Measurements from ENCODE around the gene TBC1D5.
"Not testable (repeated sequence)": the region's sequence is repeated elsewhere in the genome, so short reads cannot be mapped to it uniquely, and the experiment has no call there.

The TBC1D5 gene

GRCh38 chr3:17359911-17360310 is 382.5 kb downstream of the TBC1D5 start:
- no peak for DNase-seq (ENCODE audit: low read depth in 1 of 2, low spot score in 1 of 2)

DNA sequence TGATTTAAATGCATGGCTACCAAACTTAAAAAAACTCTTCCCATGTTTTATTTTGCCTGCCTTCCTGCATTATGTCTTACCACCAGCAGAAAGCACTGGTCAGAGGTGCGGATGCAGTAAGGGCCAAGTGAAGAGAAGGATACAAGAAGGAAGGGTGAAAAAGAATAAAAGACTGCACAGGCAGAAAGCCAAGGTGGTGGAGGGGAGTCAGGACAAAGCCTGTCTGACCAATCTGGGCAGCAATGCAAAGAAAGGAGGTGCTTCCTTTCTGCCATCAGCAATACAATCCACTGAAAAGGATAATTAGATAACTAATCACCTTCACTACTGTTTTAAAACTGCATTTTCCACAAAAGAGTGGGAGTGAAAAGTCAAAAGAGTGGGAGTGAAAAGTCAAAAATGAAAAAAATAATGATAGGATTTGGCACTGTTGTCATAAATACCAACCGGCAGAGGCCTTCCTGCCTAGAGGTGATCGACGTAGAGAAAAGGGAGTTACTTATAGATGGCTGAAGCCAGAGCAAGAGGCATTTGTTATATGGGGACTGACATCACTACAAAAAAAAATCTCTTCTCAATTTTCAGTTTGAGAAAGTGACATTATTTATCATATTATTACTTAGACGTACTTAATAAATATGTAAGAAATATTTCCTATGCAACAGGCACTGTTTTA is 385.3 kb downstream of the TBC1D5 start:
- no peak for DNase-seq (ENCODE audit: low read depth in 1 of 2, low spot score in 1 of 2)

DNA sequence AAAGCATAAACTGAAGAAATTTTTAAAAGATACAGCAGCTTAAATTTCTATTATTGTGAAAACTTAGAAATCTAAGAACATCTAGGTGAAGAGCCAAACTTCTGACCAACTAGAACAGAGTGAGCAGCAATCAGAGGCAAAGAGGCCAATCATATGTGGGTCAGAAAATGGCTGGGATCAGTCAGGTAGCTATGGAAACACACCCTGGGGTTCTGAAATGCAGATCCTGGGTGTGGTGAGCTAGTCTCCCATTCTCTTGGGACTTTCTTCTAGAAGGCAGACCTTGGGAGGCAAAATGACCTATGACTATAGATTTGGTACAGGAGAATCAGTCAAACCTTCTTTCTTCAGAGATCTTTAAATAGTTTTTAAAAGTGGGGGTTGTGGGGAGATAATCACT is 385.8 kb downstream of the TBC1D5 start:
- no peak for DNase-seq (ENCODE audit: low read depth in 1 of 2, low spot score in 1 of 2)

GRCh38 chr3:17355591-17355990 is 386.8 kb downstream of the TBC1D5 start:
- DNase-seq (ENCODE audit: low read depth in 1 of 2, low spot score in 1 of 2): no peak

GRCh38 chr3:17354341-17354740 is 388.1 kb downstream of the TBC1D5 start:
- DNase-seq (ENCODE audit: low read depth in 1 of 2, low spot score in 1 of 2): no peak

DNA sequence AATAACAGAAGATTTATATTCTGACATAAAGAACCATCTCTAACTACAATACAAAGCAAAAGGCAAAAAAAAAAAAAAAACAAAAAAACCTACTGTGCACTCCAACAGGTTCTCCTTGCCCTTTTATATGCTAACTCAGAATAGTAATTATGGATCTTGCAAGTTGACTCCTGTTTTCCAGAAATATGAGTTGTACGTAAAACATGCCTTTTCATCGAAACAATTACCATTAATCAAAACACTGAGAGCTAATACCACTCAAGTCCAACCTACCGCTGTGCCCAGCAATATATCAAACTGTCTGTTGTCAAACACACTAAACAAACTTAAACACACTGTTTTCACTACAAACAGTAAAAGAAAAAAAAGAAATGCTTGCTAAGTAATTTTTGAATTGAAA is 389.8 kb downstream of the TBC1D5 start:
- no peak for DNase-seq (ENCODE audit: low read depth in 1 of 2, low spot score in 1 of 2)

- not testable (repeated sequence) for DNase-seq (ENCODE audit: low read depth in 1 of 2, low spot score in 1 of 2)
Observed at GRCh38 chr3:17351193-17351592, 391.2 kb downstream of the TBC1D5 start.

GRCh38 chr3:17349093-17349492 is 393.3 kb downstream of the TBC1D5 start:
- DNase-seq (ENCODE audit: low read depth in 1 of 2, low spot score in 1 of 2): no peak

DNA sequence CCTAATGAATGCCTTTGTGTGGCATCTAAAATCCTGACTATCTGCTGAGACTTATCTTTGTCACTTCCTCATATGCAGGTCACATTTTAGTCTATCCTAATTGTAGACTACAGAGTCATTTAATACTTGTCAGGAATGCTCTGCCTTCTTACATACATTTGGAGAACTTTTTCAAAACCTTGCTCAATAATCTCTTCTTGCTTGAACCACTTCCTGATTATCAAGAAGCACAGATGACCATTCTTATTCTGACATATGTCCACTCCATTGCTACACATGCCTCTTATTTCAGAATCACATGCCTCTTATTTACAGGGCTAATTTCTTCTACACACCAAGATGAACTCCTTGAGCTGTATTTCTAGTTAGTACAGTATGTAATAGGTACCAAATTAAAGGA is 400.3 kb downstream of the TBC1D5 start:
- no peak for DNase-seq (ENCODE audit: low read depth in 1 of 2, low spot score in 1 of 2)

DNA sequence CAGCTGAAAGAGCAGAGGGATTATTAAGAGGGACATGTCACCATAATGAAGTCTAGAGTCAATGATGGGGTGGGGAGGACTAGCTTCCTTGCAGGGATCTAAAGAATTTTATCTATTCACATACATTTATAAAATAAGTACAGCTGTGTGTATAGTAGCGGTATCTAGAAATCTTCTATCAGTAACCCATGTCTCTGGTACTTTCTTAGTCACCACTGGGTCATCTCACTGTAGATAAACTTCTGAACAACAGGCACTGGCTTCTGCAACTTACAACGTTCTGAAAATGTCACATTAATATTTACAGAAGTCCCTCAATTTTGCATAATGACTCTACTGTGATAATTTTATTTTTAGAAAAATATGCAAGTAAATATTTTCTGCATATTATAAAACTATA is 401.7 kb downstream of the TBC1D5 start:
- no peak for DNase-seq (ENCODE audit: low read depth in 1 of 2, low spot score in 1 of 2)

- no peak for DNase-seq (ENCODE audit: low read depth in 1 of 2, low spot score in 1 of 2)
Observed at GRCh38 chr3:17340261-17340660, 402.2 kb downstream of the TBC1D5 start.

- no peak for DNase-seq (ENCODE audit: low read depth in 1 of 2, low spot score in 1 of 2)
Observed at GRCh38 chr3:17339132-17339575, 403.3 kb downstream of the TBC1D5 start.

GRCh38 chr3:17336291-17336690 is 406.1 kb downstream of the TBC1D5 start:
- no peak for DNase-seq (ENCODE audit: low read depth in 1 of 2, low spot score in 1 of 2)

- no peak for DNase-seq (ENCODE audit: low read depth in 1 of 2, low spot score in 1 of 2)
Observed at GRCh38 chr3:17333893-17334292, 408.5 kb downstream of the TBC1D5 start.

DNA sequence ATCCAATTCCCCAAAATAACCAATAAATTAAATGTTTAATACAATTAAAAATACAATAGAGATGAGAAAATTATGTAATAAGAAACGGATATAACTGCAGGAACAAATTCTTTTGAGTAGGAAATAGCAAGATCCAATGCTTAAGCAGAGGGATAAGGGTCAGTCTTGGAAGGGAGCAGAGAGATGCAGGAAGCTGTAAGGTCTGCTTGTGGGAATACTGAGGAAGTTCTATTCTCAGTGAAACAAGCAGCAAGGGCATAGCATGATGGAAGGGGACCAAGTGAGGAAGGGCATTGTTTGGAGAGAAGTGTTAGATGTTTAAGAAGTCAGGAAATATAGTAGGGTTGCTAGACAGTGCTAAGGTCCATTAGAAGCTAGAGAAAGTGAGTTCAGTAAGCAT is 409.0 kb downstream of the TBC1D5 start:
- DNase-seq (ENCODE audit: low read depth in 1 of 2, low spot score in 1 of 2): no peak

DNA sequence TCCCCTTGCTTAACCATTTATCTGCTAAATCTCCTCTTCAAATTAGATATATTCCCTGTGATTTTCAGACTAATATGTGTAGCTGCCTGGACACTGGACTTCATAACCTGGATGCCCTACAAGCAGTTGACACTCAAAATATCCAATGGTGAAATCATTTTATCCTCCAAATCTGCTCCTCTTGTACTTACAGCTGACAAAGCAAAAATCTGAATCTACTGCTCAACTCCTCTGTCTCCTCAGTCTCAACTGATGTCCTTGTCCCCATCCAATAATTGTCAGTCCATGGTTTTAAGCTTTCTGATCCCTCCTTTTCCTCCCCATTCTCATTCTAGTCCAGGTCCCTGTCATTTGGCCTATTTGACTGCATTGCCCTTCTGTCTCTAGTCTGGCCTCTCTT is 411.8 kb downstream of the TBC1D5 start:
- no peak for DNase-seq (ENCODE audit: low read depth in 1 of 2, low spot score in 1 of 2)

GRCh38 chr3:17329927-17330326 is 412.5 kb downstream of the TBC1D5 start:
- DNase-seq (ENCODE audit: low read depth in 1 of 2, low spot score in 1 of 2): no peak

- DNase-seq (ENCODE audit: low read depth in 1 of 2, low spot score in 1 of 2): no peak
Observed at GRCh38 chr3:17322106-17322793, 420.2 kb downstream of the TBC1D5 start.

GRCh38 chr3:17320266-17320665 is 422.2 kb downstream of the TBC1D5 start:
- DNase-seq (ENCODE audit: low read depth in 1 of 2, low spot score in 1 of 2): no peak

GRCh38 chr3:17315897-17316296 is 426.5 kb downstream of the TBC1D5 start:
- no peak for DNase-seq (ENCODE audit: low read depth in 1 of 2, low spot score in 1 of 2)

- no peak for DNase-seq (ENCODE audit: low read depth in 1 of 2, low spot score in 1 of 2)
Observed at GRCh38 chr3:17314171-17314570, 428.3 kb downstream of the TBC1D5 start.

GRCh38 chr3:17313746-17314145 is 428.7 kb downstream of the TBC1D5 start:
- DNase-seq (ENCODE audit: low read depth in 1 of 2, low spot score in 1 of 2): no peak

DNA sequence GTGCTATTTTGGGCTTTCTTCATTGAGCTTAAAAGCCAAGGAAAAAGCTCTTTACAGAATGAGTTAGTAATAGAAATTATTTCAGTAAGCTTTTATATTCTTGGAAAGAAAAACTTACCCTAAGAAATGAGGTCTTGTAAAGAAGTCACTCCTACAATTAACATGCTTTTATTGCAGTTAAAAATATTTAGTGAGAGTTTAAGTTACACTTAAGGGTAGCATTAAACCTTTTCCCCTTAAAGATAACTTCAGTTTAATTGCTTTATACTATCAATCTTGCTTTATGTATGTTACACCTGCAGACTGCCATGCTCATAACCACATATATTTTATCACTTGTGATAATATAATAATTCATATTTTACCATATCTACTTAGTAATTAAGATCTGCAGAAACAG is 431.4 kb downstream of the TBC1D5 start:
- no peak for DNase-seq (ENCODE audit: low read depth in 1 of 2, low spot score in 1 of 2)

All from stimulated activated CD4-positive, alpha-beta T cell treated with anti-CD3 and anti-CD28 coated beads, Interleukin-15, amount 100 ng/mL, for 1 hour (primary cell).